Testis (tissue), 2 donors: Measurements from ENCODE around the gene CAPN6.

Source experiments
- POLR2A ChIP-seq: fragments of 450-650 bp; IDR thresholded peaks from one replicate; pipeline ENCODE4 v1.6.1; 2017; ENCODE audit warnings: antibody characterized with exemption, mild to moderate bottlenecking, moderate library complexity
- TF ChIP-seq, protein P1 (sequence below), 3 experiments: fragments of 450-650 bp in 2 of 3; fragments of 200-600 bp in 1 of 3; sonication (generic) in 1 of 3; IDR thresholded peaks; one replicate each; pipeline ENCODE4 v1.5.1; 2016 to 2019; ENCODE audit warnings: antibody characterized with exemption in 3 of 3, mild to moderate bottlenecking in 2 of 3, moderate library complexity in 1 of 3

DNA sequence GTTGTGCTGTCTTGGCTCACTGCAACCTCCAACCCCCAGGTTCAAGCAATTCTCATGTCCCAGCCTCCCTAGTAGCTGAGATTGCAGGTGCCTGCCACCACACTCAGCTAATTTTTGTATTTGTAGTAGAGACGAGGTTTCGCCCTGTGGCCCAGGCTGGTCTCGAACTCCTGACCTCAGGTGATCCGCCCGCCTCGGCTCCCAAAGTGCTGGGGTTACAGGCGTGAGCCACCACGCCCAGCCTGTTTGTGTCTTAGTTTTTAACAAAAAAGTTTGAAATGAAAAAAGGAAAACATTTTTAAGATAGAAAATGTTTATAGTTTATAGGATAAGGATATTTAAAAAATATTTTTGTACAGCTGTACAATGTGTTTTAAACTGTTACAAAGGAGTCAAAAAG lies 62.4 kb downstream of the CAPN6 start:
- no peak for TF ChIP-seq POLR2A
- TF ChIP-seq, protein P1, sequence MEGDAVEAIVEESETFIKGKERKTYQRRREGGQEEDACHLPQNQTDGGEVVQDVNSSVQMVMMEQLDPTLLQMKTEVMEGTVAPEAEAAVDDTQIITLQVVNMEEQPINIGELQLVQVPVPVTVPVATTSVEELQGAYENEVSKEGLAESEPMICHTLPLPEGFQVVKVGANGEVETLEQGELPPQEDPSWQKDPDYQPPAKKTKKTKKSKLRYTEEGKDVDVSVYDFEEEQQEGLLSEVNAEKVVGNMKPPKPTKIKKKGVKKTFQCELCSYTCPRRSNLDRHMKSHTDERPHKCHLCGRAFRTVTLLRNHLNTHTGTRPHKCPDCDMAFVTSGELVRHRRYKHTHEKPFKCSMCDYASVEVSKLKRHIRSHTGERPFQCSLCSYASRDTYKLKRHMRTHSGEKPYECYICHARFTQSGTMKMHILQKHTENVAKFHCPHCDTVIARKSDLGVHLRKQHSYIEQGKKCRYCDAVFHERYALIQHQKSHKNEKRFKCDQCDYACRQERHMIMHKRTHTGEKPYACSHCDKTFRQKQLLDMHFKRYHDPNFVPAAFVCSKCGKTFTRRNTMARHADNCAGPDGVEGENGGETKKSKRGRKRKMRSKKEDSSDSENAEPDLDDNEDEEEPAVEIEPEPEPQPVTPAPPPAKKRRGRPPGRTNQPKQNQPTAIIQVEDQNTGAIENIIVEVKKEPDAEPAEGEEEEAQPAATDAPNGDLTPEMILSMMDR (IDR thresholded peaks at IDR 0.05) = no peak
